Left renal cortex interstitium (tissue), 4 donors: ENCODE data around the gene CHST3. TPM values are rescaled to one million over a fixed set of nuclear protein-coding genes. Genes with fewer than 3 reads are reported as not detected.
"Not testable (repeated sequence)": the region's sequence is repeated elsewhere in the genome, so short reads cannot be mapped to it uniquely, and the experiment has no call there.

Source experiments
- DNase-seq, 4 donors: peaks; one replicate each; pipeline ENCODE4 v3.0.0-alpha.2; 2013; ENCODE audit warnings: low read depth in 4 of 4, low spot score in 2 of 4, missing footprints in 1 of 4
- polyA plus RNA-seq, 4 donors: library from polyadenylated mRNA; unstranded; fragments of 120-200 nt; gene quantifications; one replicate each; pipeline ENCODE4 v1.2.1, GENCODE V29; 2013; ENCODE audit not compliant: insufficient read length in 4 of 4

CHST3 gene
- polyA plus RNA-seq, 4 donors, result 17.8 to 21.7 (median 18.0) TPM

GRCh38 chr10:71948496-71949067, 15.6 kb upstream of the CHST3 start:
- DNase-seq, result no peak

- no peak for DNase-seq
Measured at GRCh38 chr10:71950683-71951082, 13.5 kb upstream of the CHST3 start.

- DNase-seq, result no peak
Measured at GRCh38 chr10:71952745-71953144, 11.4 kb upstream of the CHST3 start.

- no peak for DNase-seq
Measured at GRCh38 chr10:71957546-71958275, 6.5 kb upstream of the CHST3 start.

GRCh38 chr10:71959526-71959925, 4.7 kb upstream of the CHST3 start:
- DNase-seq, result no peak

- DNase-seq, result no peak
Measured at GRCh38 chr10:71961831-71962230, 2.4 kb upstream of the CHST3 start.

- no peak for DNase-seq
Measured at GRCh38 chr10:71962901-71963300, 1.3 kb upstream of the CHST3 start.

GRCh38 chr10:71963351-71964097, 671 bp upstream of the CHST3 start:
- DNase-seq, result no peak

GRCh38 chr10:71964743-71965515, 734 bp downstream of the CHST3 start:
- no peak for DNase-seq

- no peak for DNase-seq
Measured at GRCh38 chr10:71965623-71966022, 1.4 kb downstream of the CHST3 start.

- no peak for DNase-seq
Measured at GRCh38 chr10:71966046-71967004, 2.1 kb downstream of the CHST3 start.

GRCh38 chr10:71967958-71968357, 3.8 kb downstream of the CHST3 start:
- not testable (repeated sequence) for DNase-seq

GRCh38 chr10:71968553-71969474, 4.6 kb downstream of the CHST3 start:
- DNase-seq, result no peak

- DNase-seq, result no peak
Measured at GRCh38 chr10:71969929-71970328, 5.7 kb downstream of the CHST3 start.

- DNase-seq, result no peak
Measured at GRCh38 chr10:71970331-71970730, 6.1 kb downstream of the CHST3 start.

- DNase-seq, result no peak
Measured at GRCh38 chr10:71970869-71971268, 6.7 kb downstream of the CHST3 start.

GRCh38 chr10:71971311-71971731, 7.1 kb downstream of the CHST3 start:
- no peak for DNase-seq

GRCh38 chr10:71971769-71972555, 7.8 kb downstream of the CHST3 start:
- DNase-seq, result no peak
